Osteoblast (primary cell): ENCODE measurements around the gene STPG4. TPM values are rescaled to one million over a fixed set of nuclear protein-coding genes. Genes with fewer than 3 reads are reported as not detected.
A peak's percentile ranks its signal among the peaks of the same experiment; 100 is the strongest.

Experiments
- DNase-seq: peaks from one replicate; pipeline ENCODE4 v3.0.0; 2011; ENCODE audit warnings: low spot score, mixed read lengths; ENCODE audit not compliant: insufficient read length; ENCODE audit errors: missing footprints
- H2AFZ ChIP-seq: 2 replicates; pipeline ENCODE4 v1.6.0; 2011; ENCODE audit warnings: mild to moderate bottlenecking, low read length
- H3K27ac ChIP-seq: 2 replicates; pipeline ENCODE4 v1.5.1; 2011; ENCODE audit warnings: mild to moderate bottlenecking, low read depth, low read length, moderate library complexity
- H3K27me3 ChIP-seq: 2 replicates; pipeline ENCODE4 v1.6.0; 2012; ENCODE audit warnings: mild to moderate bottlenecking, control low read depth, inconsistent platforms, low read length, moderate library complexity; ENCODE audit not compliant: insufficient read depth
- H3K36me3 ChIP-seq: 2 replicates; pipeline ENCODE4 v1.5.1; 2011; ENCODE audit warnings: mild to moderate bottlenecking, low read length, control low read depth, moderate library complexity; ENCODE audit not compliant: insufficient read depth
- H3K4me1 ChIP-seq: 2 replicates; pipeline ENCODE4 v1.5.1; 2011; ENCODE audit warnings: mild to moderate bottlenecking, low read length, control low read depth, moderate library complexity; ENCODE audit not compliant: insufficient read depth
- H3K4me2 ChIP-seq: 2 replicates; pipeline ENCODE4 v1.6.0; 2011; ENCODE audit warnings: mild to moderate bottlenecking, low read length; ENCODE audit not compliant: insufficient read depth
- H3K4me3 ChIP-seq: fragments of 200-600 bp; sonication (generic); 3 replicates; pipeline ENCODE4 v1.5.1; 2012; ENCODE audit warnings: mild to moderate bottlenecking, low read length, inconsistent platforms; ENCODE audit not compliant: insufficient read depth
- H3K79me2 ChIP-seq: 2 replicates; pipeline ENCODE4 v1.6.0; 2012; ENCODE audit warnings: mild to moderate bottlenecking, low read length, control low read depth, inconsistent platforms; ENCODE audit not compliant: insufficient read depth
- H3K9me3 ChIP-seq: 2 replicates; pipeline ENCODE4 v1.5.1; 2011; ENCODE audit warnings: low read depth, low read length, control low read depth
- H4K20me1 ChIP-seq: 2 replicates; pipeline ENCODE4 v1.6.0; 2012; ENCODE audit warnings: mild to moderate bottlenecking, low read length, control low read depth; ENCODE audit not compliant: insufficient read depth
- total RNA-seq: library from RNA; depleted of rRNA; stranded (reverse); fragments of >200 nt; gene quantifications from 2 replicates; pipeline ENCODE4 v1.2.3, GENCODE V29; 2012
- TF ChIP-seq, protein P1 (sequence below): IDR thresholded peaks from 2 replicates; pipeline ENCODE4 v1.5.1; 2011; ENCODE audit warnings: mild to moderate bottlenecking, low read depth, low read length, moderate library complexity; ENCODE audit errors: extremely low read depth

Gene STPG4
- total RNA-seq, 1 donor, result 0.72 TPM

DNA sequence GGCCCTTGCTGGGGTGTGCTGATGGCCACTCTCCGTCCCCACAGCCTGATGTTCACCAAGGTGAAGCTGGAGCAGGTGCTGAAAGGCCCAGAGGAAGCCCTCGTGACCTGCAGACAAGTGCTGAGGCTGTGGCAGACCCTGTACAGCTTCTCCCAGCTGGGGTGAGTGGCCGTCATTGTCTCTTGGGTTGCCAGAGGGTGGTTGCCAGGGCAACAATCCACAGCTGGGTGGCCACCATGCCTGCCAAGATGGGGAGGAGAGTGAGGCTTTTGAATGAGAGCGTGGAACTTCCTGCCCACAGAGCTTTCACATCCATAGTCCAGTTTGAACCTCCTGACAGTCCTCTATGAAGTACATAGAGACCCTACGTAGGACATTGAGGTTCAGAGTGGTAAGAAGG, 108.8 kb downstream of the STPG4 start:
- DNase-seq, result no peak
- Histone ChIP-seq H3K27me3 (no peaks in the 10 kb centered on the region), H3K4me3 (no peak overlapping the region), H3K9me3 (no peaks in the 10 kb centered on the region), H2AFZ (no peak overlapping the region), H3K4me1 (peaks cover 27% of the 10 kb centered on the region), H4K20me1 (no peaks in the 10 kb centered on the region), H3K27ac (no peak overlapping the region), H3K36me3 (peaks cover 57% of the 10 kb centered on the region), H3K79me2 (no peaks in the 10 kb centered on the region), H3K4me2 (no peak overlapping the region)
- TF ChIP-seq, protein P1, sequence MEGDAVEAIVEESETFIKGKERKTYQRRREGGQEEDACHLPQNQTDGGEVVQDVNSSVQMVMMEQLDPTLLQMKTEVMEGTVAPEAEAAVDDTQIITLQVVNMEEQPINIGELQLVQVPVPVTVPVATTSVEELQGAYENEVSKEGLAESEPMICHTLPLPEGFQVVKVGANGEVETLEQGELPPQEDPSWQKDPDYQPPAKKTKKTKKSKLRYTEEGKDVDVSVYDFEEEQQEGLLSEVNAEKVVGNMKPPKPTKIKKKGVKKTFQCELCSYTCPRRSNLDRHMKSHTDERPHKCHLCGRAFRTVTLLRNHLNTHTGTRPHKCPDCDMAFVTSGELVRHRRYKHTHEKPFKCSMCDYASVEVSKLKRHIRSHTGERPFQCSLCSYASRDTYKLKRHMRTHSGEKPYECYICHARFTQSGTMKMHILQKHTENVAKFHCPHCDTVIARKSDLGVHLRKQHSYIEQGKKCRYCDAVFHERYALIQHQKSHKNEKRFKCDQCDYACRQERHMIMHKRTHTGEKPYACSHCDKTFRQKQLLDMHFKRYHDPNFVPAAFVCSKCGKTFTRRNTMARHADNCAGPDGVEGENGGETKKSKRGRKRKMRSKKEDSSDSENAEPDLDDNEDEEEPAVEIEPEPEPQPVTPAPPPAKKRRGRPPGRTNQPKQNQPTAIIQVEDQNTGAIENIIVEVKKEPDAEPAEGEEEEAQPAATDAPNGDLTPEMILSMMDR, result no peak

DNA sequence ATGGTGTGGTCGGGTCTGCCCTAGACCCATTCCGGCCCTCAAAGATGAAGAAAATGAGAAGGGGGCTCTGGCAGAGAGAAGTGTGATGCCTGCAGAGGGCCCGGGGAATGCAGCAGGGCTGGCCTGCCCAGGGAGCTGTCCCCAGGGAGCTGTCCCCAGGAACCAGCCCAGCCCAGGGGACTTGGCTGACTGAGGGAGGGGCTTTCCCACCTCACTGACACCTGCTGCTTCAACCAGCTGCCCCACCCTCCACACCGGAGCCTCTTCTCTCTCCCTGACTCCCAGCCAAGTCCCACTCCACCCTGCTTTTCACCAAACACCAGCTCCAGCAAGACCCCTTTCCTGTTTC, 111.2 kb downstream of the STPG4 start:
- H3K4me2 ChIP-seq, result peak overlapping the region; percentile 71
- peaks cover 3% of the 10 kb centered on the region for H3K79me2 ChIP-seq
- H3K36me3 ChIP-seq, result peaks cover 62% of the 10 kb centered on the region
- TF ChIP-seq, protein P1, result no peak
- H3K4me3 ChIP-seq, result no peak overlapping the region
- H2AFZ ChIP-seq, result no peak overlapping the region
- H3K27ac ChIP-seq, result peak overlapping the region; percentile 95
- DNase-seq, result no peak
- no peaks in the 10 kb centered on the region for H3K9me3 ChIP-seq
- H4K20me1 ChIP-seq, result no peaks in the 10 kb centered on the region
- no peaks in the 10 kb centered on the region for H3K27me3 ChIP-seq
- peaks cover 38% of the 10 kb centered on the region for H3K4me1 ChIP-seq

DNA sequence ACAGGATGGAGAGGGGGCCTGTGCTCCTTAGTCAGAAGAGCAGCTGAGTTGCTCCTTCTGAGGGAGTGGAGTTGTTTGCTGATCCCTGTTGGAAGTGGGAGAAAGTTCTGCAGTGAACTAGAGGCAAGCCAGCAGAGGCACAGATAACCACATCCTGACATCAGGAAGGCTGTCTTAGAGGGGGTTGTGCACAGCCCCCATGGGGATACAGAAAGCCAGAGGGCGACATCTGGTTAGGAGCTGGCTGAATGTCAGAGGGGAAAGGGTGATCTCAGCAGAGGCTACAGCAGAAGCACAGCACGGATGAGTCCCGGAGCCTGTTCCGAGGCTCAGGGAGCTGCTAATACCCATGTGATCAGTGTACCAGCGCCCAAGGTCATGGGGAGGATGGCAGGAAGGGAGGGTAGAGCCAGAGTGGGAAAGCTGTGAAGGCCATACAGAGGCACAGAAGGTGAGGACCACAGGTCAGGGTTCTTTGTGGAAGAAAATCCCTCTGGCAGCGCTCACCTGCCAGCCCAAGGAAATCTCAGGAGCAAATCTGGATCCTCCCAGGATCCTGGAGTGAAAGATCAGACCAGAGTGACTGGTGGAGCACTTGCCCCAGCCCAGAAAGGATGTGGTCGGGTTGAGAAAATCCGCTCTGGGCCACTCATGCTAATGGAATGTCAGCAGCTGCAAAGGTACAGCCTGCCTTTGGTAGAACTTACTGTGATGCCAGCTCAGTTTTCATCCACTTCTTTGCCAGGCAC, 111.8 kb downstream of the STPG4 start:
- H3K79me2 ChIP-seq, result peaks cover 3% of the 10 kb centered on the region
- H2AFZ ChIP-seq, result no peak overlapping the region
- H3K4me2 ChIP-seq, result peak overlapping the region; percentile 71
- peak overlapping the region; percentile 38 for H3K4me3 ChIP-seq
- H4K20me1 ChIP-seq, result no peaks in the 10 kb centered on the region
- TF ChIP-seq, protein P1, result no peak
- peaks cover 40% of the 10 kb centered on the region for H3K4me1 ChIP-seq
- H3K27ac ChIP-seq, result peak overlapping the region; percentile 95
- H3K27me3 ChIP-seq, result no peaks in the 10 kb centered on the region
- peaks cover 66% of the 10 kb centered on the region for H3K36me3 ChIP-seq
- no peaks in the 10 kb centered on the region for H3K9me3 ChIP-seq
- peak; percentile 97 for DNase-seq

DNA sequence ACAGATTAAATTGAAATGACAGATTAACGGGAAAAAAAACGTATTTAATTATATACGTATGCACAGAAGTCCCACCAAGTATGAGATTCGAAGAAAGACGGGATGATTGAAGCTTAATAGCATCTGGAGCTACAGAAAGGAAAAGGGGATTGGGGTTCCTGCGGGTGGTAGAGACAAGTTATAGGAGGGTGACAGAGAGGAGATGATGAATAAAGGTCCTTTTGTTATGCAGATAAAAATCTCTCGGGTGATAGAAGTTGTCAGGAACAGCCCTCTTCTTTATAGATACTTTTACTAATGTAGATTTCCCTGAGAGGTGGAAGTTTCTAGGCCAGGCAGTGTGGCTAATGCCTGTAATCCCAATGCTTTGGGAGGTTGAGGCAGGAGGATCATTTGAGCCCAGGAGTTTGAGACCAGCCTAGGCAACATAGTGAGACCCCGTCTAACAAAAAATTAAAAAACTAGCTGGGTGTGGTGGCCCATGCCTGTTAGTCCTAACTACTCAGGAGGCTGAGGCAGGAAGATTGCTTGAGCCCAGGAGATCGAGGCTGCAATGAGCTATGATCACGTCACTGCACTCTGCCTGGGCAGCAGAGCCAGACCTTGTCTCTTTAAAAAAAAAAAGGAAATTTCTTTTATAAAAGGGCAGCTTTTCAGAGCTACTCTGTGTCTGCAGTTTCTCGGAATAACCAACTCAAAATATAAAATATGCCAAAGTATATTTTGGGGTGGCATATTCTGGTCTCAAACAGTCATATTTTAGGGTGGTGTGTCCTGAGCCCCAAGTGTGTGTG, 113.0 kb downstream of the STPG4 start:
- Histone ChIP-seq H3K4me2 (peak overlapping the region; percentile 71), H4K20me1 (no peaks in the 10 kb centered on the region), H3K9me3 (no peaks in the 10 kb centered on the region), H2AFZ (no peak overlapping the region), H3K4me1 (peaks cover 40% of the 10 kb centered on the region), H3K36me3 (peaks cover 68% of the 10 kb centered on the region), H3K27me3 (no peaks in the 10 kb centered on the region), H3K4me3 (no peak overlapping the region), H3K79me2 (peaks cover 3% of the 10 kb centered on the region), H3K27ac (peak overlapping the region; percentile 95)
- no peak for DNase-seq
- TF ChIP-seq, protein P1, result no peak
